ENCODE measurements around the gene MAP3K14.

MAP3K14 gene

GRCh38 chr17:45222014-45222288 is 94.9 kb downstream of the MAP3K14 start:
- H3K4me3 ChIP-seq (ENCODE audit: low read length): peak overlapping the region; percentile 100
- H3K36me3 ChIP-seq (replicated peaks; ENCODE audit: low read depth, low read length): no peaks in the 10 kb centered on the region
- peak overlapping the region; percentile 99; the same call in 1 of the 2 replicates for H3K4me2 ChIP-seq (ENCODE audit: low read length)
- no peak for TF ChIP-seq EZH2phosphoT487 (IDR thresholded peaks at IDR 0.05; ENCODE audit: low read depth)
- TF ChIP-seq CTCF (IDR thresholded peaks at IDR 0.05; ENCODE audit: low read depth, low read length): no peak
- peaks cover 42% of the 10 kb centered on the region for H3K4me1 ChIP-seq (ENCODE audit: low read length)
- no peaks in the 10 kb centered on the region for H3K9me3 ChIP-seq (ENCODE audit: insufficient read depth, low read length)
- H3K27ac ChIP-seq (ENCODE audit: low read length): peak overlapping the region; percentile 99
- H3K27me3 ChIP-seq (ENCODE audit: low read depth, low read length): no peaks in the 10 kb centered on the region
- no peak overlapping the region for H2AFZ ChIP-seq (ENCODE audit: low read depth, low read length)
- no peaks in the 10 kb centered on the region for H4K20me1 ChIP-seq (ENCODE audit: insufficient read depth, low read length)
- H3K79me2 ChIP-seq (ENCODE audit: low read length): peaks cover 56% of the 10 kb centered on the region
- peak overlapping the region; percentile 100 for H3K9ac ChIP-seq (ENCODE audit: low read length)

- H2AFZ ChIP-seq (ENCODE audit: low read depth, low read length): no peak within 1 kb of the TSS
These were observed 95.5 kb downstream of the MAP3K14 start, which contains the start of gene FMNL1 for GRCh38 chr17:45221081-45222013. Gene FMNL1, plus strand, starts transcription at chr17:45221885. Its CDS starts 240 bp downstream, at chr17:45222125.

GRCh38 chr17:45220079-45220478 is 96.7 kb downstream of the MAP3K14 start:
- H3K4me3 ChIP-seq (ENCODE audit: low read length): no peak overlapping the region
- peaks cover 39% of the 10 kb centered on the region for H3K79me2 ChIP-seq (ENCODE audit: low read length)
- H3K9me3 ChIP-seq (ENCODE audit: insufficient read depth, low read length): no peaks in the 10 kb centered on the region
- no peak overlapping the region for H3K27ac ChIP-seq (ENCODE audit: low read length)
- H4K20me1 ChIP-seq (ENCODE audit: insufficient read depth, low read length): no peaks in the 10 kb centered on the region
- H3K9ac ChIP-seq (ENCODE audit: low read length): no peak overlapping the region
- H3K4me1 ChIP-seq (ENCODE audit: low read length): peaks cover 26% of the 10 kb centered on the region
- no peak overlapping the region for H3K4me2 ChIP-seq (ENCODE audit: low read length)
- TF ChIP-seq EZH2phosphoT487 (IDR thresholded peaks at IDR 0.05; ENCODE audit: low read depth) (no peak), CTCF (IDR thresholded peaks at IDR 0.05; ENCODE audit: low read depth, low read length) (no peak)
- no peak overlapping the region for H2AFZ ChIP-seq (ENCODE audit: low read depth, low read length)
- H3K27me3 ChIP-seq (ENCODE audit: low read depth, low read length): no peaks in the 10 kb centered on the region
- H3K36me3 ChIP-seq (replicated peaks; ENCODE audit: low read depth, low read length): no peaks in the 10 kb centered on the region

More at GRCh38 chr17:45221081-45222013, 95.5 kb downstream of the MAP3K14 start, which contains the start of gene FMNL1:
- Histone ChIP-seq H3K4me1 (ENCODE audit: low read length) (peaks cover 36% of the 10 kb centered on the region), H3K27ac (ENCODE audit: low read length) (peak within 1 kb of the TSS; percentile 99), H3K79me2 (ENCODE audit: low read length) (peaks cover 50% of the 10 kb centered on the region), H3K9ac (ENCODE audit: low read length) (peak within 1 kb of the TSS; percentile 100), H3K27me3 (ENCODE audit: low read depth, low read length) (no peaks in the 10 kb centered on the region), H4K20me1 (ENCODE audit: insufficient read depth, low read length) (no peaks in the 10 kb centered on the region), H3K36me3 (replicated peaks; ENCODE audit: low read depth, low read length) (no peaks in the 10 kb centered on the region), H3K4me3 (ENCODE audit: low read length) (peak within 1 kb of the TSS; percentile 100), H3K4me2 (ENCODE audit: low read length) (peak within 1 kb of the TSS; percentile 99), H3K9me3 (ENCODE audit: insufficient read depth, low read length) (no peaks in the 10 kb centered on the region)
- no peak for TF ChIP-seq EZH2phosphoT487 (IDR thresholded peaks at IDR 0.05; ENCODE audit: low read depth)
- TF ChIP-seq CTCF (IDR thresholded peaks at IDR 0.05; ENCODE audit: low read depth, low read length): no peak

DNA sequence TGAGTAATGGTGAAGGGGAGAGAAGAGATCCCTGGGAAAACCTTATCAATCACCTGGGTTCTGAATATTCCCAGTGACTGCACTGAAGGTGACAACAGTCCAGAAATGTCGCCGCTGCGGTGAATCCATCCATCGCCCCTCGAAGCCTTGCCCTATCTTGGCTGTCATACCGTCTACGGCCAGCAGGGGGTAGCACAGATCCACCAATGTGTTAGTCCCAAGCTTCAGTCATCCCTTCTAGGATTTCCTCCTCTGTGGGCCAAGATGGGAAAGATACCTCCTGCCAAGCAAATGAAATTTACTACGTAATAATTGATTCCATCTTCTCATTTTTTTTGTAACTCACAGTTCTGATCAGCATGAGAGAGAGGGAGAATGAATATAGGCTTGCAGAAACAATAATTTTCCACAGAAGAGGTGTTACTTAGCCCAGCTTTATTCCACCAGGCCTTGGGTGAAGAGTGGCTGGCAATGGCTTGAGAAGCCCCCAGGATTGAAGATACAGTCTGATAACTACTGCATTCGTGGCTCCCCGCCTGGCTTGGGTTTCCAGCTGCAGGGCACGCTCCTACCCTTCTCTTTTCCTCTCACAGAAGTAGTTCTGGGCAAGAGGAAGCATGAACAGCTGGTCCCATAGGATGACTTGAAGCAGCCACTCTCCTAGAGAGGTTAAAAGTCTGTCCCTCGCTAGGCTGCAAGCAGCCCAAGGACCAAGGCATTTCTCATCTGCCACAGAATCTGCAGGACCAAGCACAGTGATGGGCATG is 97.7 kb downstream of the MAP3K14 start:
- Histone ChIP-seq H3K4me3 (ENCODE audit: low read length) (no peak overlapping the region), H3K36me3 (replicated peaks; ENCODE audit: low read depth, low read length) (no peaks in the 10 kb centered on the region), H3K79me2 (ENCODE audit: low read length) (peaks cover 38% of the 10 kb centered on the region), H2AFZ (ENCODE audit: low read depth, low read length) (no peak overlapping the region), H3K27ac (ENCODE audit: low read length) (peak overlapping the region; percentile 32), H3K4me2 (ENCODE audit: low read length) (no peak overlapping the region), H3K27me3 (ENCODE audit: low read depth, low read length) (no peaks in the 10 kb centered on the region), H3K9me3 (ENCODE audit: insufficient read depth, low read length) (no peaks in the 10 kb centered on the region), H3K4me1 (ENCODE audit: low read length) (peaks cover 16% of the 10 kb centered on the region), H3K9ac (ENCODE audit: low read length) (no peak overlapping the region), H4K20me1 (ENCODE audit: insufficient read depth, low read length) (no peaks in the 10 kb centered on the region; the same call in 1 of the 2 replicates)
- no peak for TF ChIP-seq EZH2phosphoT487 (IDR thresholded peaks at IDR 0.05; ENCODE audit: low read depth)
- peak; percentile 75 for TF ChIP-seq CTCF (IDR thresholded peaks at IDR 0.05; ENCODE audit: low read depth, low read length)
